Measurements from ENCODE around the gene OR1D5.
A peak's percentile ranks its signal among the peaks of the same experiment; 100 is the strongest.

Gene OR1D5

DNA sequence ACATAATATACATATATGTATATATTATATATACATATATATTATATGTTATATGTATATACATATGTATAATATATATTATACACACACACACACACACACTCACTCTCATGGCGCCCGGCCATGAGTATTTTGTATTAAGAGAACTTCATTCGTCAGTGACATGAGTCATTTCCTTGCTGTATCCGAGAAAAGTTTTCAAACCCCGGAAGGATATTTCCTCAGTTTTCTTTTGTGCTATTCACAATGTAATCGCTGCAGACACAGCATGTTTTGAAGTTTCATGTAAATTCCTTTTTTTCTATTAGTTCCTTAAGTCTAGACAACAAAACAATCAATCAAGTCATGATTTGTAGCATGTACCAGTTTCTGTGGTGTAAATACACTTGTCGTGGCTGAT lies 33.3 kb downstream of the OR1D5 start:
- CTCF ChIA-PET = no interaction called here
- POLR2A ChIA-PET (ENCODE audit: low non-redundant PET) = no interaction called here
- DNase-seq (ENCODE audit: low spot score) = peak; percentile 68
- no peak overlapping the region for H3K27ac ChIP-seq
- TF ChIP-seq CTCF (conservative IDR thresholded peaks at IDR 0.05; ENCODE audit: low read depth) = no peak

DNA sequence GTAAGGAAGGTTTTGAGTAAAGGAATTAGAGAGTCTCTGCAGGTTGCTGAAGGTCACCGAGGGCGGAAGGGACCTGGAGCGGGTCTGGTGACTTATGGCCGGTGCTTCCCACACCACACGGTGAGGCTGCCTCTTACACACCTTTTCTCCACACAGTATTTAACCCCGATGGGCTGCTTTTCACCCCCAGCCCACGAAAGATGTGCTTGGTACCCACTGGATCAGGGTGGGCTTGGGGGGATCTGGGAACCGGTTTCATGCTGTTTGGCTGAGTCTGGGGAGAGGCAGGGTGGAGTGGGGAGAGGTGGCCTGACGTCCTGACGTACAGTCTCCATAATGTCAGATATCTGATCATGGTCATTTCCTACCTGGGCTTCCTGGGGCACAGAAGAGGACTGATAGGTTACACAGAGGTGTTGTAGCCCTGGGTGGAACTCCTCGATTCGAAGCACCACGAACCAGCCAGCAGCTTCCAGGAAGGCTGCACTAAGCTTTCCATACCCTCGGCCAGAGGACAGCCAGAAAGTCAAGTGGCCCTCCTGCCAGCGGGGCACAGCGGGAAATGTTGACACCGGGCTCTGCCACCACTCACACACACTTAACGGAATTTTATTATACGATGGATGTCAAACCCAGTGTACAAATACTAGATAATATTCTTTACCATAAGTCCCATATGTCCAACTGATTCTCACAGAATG lies 34.0 kb downstream of the OR1D5 start:
- H3K27ac ChIP-seq = peak overlapping the region; percentile 61
- ChIA-PET CTCF (no interaction called here), POLR2A (ENCODE audit: low non-redundant PET) (no interaction called here)
- no peak for TF ChIP-seq CTCF (conservative IDR thresholded peaks at IDR 0.05; ENCODE audit: low read depth)
- no peak for DNase-seq (ENCODE audit: low spot score)

DNA sequence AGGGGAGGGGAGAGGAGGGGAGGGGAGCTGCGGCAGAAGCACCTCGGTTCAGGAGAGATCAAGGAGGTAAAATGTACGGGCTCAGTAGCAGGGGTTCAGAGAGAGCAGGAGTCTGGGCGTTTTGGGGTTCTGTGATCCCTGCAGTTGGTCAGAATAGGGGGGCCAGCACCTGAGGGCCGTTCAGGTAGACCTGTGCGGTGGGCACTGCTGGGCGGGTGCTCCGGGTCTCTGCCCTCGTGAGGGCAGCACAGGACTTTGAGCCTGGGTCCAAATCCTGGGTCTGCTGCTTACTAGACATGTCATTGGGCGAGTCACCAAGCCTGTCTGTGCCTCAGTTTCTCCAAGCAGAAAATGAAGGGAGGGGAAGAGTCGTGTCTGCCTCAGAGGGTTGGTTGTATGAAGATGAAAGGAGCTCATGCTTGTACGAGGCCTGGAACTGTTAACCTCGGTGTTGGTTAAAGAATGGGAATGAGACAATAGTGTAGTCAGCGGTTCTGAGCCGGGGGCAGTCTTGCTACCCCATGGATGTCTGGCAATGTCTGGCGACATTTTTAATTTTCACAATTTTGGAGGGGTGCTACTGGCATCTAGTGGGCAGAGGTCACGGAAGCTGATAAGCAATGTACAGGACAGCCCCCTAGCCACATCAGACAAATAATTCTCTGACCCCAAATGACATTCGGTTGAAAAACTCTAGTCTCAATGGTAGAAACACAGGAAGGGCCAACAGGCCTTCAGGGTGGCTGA lies 35.4 kb downstream of the OR1D5 start:
- no peak for DNase-seq (ENCODE audit: low spot score)
- ChIA-PET CTCF (no interaction called here), POLR2A (ENCODE audit: low non-redundant PET) (interaction anchor here (0.6 kb wide), 1 partner anchor 165 kb away, joined by 3 read pairs; no protein-coding TSS in a partner anchor)
- peak overlapping the region; percentile 61; the same call in 1 of the 2 replicates for H3K27ac ChIP-seq
- no peak for TF ChIP-seq CTCF (conservative IDR thresholded peaks at IDR 0.05; ENCODE audit: low read depth)

- no peak for TF ChIP-seq CTCF (conservative IDR thresholded peaks at IDR 0.05; ENCODE audit: low read depth)
- H3K27ac ChIP-seq = no peak overlapping the region
- DNase-seq (ENCODE audit: low spot score) = no peak
- POLR2A ChIA-PET (ENCODE audit: low non-redundant PET) = interaction anchor here (0.6 kb wide), 1 partner anchor 164 kb away, joined by 3 read pairs; no protein-coding TSS in a partner anchor
- CTCF ChIA-PET = no interaction called here
Measured at GRCh38 chr17:3026856-3027751, 36.3 kb downstream of the OR1D5 start.

DNA sequence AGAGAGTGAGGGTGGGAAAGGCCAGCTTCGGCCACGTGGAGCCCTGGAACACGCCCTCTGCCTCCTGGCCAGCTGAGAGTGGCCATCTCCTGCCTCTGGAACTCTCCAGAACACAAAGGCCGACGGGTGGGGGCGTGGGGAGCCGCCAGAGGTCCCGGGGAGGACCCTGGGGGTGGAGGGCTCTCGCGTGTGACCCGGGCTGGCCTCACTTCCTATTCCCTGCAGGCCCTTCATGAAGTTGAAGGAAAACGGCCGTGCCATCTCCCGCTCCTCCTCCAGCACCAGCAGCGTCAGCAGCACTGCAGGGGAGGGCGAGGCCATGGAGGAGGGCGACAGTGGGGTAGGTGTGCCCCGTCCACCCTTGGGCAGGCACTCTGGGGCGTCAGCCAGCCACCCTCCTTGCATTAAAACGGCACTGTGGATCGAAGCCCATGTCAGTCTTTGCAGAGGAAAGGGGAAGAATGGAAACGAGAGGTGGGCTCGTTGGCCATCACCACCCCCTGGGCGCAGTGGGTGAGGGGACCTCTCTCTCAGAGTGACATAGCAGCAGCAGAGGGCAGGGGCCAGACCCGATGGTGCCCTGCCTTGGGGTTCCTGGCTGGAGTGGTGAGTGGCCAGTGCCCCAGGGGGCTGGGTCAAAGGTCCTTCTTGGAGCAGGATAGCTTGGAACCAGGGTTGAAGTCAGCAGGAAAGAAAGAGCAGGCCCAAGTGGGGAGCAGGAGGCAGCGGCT lies 37.1 kb downstream of the OR1D5 start:
- no peak for TF ChIP-seq CTCF (conservative IDR thresholded peaks at IDR 0.05; ENCODE audit: low read depth)
- no peak overlapping the region for H3K27ac ChIP-seq
- CTCF ChIA-PET = interaction anchor here (0.6 kb wide), 1 partner anchor 240 kb away, joined by 3 read pairs; no protein-coding TSS in a partner anchor
- POLR2A ChIA-PET (ENCODE audit: low non-redundant PET) = no interaction called here
- DNase-seq (ENCODE audit: low spot score) = no peak

Data from RWPE1 (cell line).